Measurements from ENCODE around the gene UTP15.

Gene UTP15, protein sequence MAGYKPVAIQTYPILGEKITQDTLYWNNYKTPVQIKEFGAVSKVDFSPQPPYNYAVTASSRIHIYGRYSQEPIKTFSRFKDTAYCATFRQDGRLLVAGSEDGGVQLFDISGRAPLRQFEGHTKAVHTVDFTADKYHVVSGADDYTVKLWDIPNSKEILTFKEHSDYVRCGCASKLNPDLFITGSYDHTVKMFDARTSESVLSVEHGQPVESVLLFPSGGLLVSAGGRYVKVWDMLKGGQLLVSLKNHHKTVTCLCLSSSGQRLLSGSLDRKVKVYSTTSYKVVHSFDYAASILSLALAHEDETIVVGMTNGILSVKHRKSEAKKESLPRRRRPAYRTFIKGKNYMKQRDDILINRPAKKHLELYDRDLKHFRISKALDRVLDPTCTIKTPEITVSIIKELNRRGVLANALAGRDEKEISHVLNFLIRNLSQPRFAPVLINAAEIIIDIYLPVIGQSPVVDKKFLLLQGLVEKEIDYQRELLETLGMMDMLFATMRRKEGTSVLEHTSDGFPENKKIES

DNA sequence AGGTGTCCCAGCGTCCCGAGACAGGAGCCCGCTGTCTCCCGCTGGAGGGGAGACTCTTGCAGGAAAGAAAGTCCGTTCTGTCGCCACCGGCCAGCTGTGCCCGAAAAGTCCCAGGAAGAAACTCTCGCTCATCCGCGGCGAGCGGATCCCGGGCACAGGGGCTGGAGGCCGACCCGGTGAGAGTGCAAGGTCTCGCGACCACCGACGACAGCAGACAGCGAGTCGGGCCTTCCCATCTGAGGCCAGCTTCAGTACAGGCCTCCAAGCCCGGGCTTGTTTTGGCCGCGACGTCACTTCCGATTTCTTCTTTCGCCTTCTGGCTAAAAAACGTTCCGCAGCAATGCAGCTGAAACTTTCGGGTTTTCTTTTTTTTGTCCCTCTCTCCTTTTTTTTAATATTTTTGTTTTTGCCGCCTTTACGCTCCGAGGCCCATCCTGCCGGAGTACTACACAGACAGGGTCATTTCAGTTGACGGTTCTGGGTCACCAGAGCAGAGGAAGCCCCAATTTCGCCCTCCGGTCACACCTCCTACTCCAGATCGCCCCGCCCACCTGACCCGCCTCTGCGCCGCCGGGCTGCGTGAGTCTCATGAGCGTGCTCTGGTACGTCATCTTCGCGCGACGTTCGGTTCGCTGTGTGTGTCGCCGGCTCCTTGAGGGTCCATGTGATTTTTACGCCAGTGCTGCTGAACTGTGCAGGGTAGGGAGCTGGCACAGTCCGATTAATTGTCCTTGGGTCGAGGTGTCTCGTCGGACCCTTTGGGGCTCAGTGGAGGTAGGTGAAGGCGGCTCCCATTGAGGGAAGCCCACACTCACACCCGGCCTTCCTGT lies at the start of gene UTP15, which contains the start of gene ANKRA2:
Gene UTP15, plus strand, starts transcription at position 605 of the 830 bp plus-strand sequence. CDS start 1,602 bp downstream, outside the sequence.
Gene ANKRA2, minus strand, starts transcription at position 501 of the 830 bp plus-strand sequence. CDS start 2,758 bp downstream, outside the sequence.
- TF ChIP-seq, protein P1, sequence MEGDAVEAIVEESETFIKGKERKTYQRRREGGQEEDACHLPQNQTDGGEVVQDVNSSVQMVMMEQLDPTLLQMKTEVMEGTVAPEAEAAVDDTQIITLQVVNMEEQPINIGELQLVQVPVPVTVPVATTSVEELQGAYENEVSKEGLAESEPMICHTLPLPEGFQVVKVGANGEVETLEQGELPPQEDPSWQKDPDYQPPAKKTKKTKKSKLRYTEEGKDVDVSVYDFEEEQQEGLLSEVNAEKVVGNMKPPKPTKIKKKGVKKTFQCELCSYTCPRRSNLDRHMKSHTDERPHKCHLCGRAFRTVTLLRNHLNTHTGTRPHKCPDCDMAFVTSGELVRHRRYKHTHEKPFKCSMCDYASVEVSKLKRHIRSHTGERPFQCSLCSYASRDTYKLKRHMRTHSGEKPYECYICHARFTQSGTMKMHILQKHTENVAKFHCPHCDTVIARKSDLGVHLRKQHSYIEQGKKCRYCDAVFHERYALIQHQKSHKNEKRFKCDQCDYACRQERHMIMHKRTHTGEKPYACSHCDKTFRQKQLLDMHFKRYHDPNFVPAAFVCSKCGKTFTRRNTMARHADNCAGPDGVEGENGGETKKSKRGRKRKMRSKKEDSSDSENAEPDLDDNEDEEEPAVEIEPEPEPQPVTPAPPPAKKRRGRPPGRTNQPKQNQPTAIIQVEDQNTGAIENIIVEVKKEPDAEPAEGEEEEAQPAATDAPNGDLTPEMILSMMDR (IDR thresholded peaks at IDR 0.05; ENCODE audit: low read depth, low read length) = no peak
- peak; percentile 99 for DNase-seq (ENCODE audit: low read depth in 2 of 2)
- H3K4me3 ChIP-seq (replicated peaks in 1 of 2; ENCODE audit: low read depth in 2 of 2, low read length in 2 of 2) = peak within 1 kb of the TSS; percentile 83 to 91

DNA sequence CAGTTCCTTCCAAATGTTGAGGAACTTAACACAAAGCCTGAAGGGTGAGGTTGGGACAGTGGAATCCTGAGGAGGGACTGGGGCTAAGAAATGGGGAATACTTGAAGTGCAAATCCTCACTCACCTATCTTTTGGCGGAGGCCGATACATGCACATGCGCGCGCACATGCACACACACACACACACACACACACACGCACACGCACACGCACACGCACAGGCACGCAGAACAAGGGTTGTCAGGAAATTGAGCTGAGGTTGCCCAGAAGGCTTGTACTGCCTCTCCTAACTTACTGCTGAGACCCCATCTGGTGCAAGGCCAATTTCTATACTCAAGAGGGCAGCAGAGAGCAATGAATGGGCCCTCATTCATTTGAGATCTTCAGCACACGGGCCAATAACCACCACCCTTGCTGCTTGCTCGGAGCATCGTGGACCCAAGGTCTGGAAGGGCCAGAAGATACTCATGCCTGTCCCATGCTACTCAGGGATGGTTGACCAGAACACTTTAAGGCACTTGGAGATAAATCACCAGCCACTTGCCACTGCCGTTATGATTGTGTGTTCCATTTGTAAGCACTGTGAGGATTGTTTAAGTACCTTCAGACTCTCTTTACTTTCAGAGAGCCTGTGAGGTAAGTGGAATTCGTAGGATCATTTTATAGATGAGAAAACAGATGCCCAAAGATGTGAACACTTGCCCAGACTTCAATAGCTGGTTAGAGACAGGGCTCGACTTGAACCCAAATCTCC lies 45.8 kb upstream of the UTP15 start:
- no peak overlapping the region for H3K4me3 ChIP-seq (replicated peaks in 1 of 2; ENCODE audit: low read depth in 2 of 2, low read length in 2 of 2)
- TF ChIP-seq, protein P1 (IDR thresholded peaks at IDR 0.05; ENCODE audit: low read depth, low read length) = peak; percentile 85
- DNase-seq (ENCODE audit: low read depth in 2 of 2) = peak; percentile 87

DNA sequence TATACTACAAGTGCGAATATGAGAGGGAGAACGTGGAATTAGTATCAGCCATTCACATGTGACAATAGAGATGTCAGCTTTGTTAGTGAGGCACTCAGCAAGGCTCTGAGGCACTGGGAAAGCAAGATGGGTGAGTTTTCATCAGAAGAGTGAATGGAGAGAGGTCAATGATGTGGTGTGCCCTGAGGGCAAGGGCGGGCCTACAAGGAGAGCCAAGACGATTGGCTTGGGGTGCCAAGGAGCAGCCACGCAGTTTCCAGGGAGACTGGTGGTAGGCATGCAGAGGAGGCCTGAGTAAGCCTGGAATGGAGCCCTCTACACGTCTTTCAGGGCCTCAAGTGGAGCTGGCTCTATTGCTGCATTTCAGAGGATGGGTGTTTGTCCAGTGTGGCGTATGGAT lies 42.6 kb upstream of the UTP15 start:
- no peak overlapping the region for H3K4me3 ChIP-seq (replicated peaks in 1 of 2; ENCODE audit: low read depth in 2 of 2, low read length in 2 of 2)
- DNase-seq (ENCODE audit: low read depth in 2 of 2) = no peak
- TF ChIP-seq, protein P1 (IDR thresholded peaks at IDR 0.05; ENCODE audit: low read depth, low read length) = no peak

DNA sequence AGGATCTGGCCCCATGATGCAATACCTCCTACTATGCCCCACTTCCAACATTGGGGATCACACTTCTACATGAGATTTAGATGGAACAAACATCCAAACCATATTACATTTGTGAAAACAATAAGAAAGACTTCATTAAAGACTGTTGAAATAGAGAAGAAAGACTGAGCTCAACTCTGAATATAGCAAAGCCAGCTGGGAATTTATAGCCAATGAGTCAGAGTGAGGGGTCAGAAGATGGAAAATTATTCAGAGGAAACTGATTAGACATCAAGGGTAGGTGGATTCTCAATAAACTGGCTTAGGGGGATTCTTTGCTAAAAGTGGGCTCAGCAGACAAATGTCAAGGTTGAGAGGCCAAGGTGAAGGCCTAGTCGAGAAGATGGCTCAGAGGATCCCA lies 41.7 kb upstream of the UTP15 start:
- no peak for DNase-seq (ENCODE audit: low read depth in 2 of 2)
- H3K4me3 ChIP-seq (replicated peaks in 1 of 2; ENCODE audit: low read depth in 2 of 2, low read length in 2 of 2) = no peak overlapping the region
- TF ChIP-seq, protein P1 (IDR thresholded peaks at IDR 0.05; ENCODE audit: low read depth, low read length) = no peak

DNA sequence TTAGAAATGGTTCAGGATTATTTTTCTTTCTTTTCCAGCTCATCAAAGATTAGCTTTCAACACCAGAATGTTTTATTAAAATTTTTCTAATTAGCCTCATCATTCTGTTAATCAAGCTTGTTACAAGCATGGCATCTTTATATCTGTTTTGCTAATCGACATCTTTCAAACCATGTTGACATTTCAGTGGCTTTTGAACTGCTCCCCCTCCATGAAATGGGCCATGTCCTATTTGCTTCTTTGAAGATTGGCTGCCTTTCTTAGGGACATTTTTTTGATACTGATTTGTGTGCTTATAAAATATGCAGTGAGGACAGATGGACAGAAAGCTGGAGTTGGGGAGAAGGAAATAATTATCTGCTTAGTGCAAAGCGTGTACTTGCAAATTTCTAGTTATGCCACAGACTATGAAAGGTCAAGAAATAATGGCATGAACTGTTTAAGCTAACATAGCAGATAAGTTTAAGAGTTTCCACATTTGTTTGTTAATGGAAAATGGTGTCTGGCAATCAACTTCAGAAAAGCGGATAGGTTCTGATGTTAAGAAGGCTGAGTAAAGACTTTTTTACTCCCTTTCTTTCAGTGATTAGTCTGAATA lies 39.8 kb upstream of the UTP15 start:
- DNase-seq (ENCODE audit: low read depth in 2 of 2) = no peak
- H3K4me3 ChIP-seq (replicated peaks in 1 of 2; ENCODE audit: low read depth in 2 of 2, low read length in 2 of 2) = no peak overlapping the region
- TF ChIP-seq, protein P1 (IDR thresholded peaks at IDR 0.05; ENCODE audit: low read depth, low read length) = no peak

DNA sequence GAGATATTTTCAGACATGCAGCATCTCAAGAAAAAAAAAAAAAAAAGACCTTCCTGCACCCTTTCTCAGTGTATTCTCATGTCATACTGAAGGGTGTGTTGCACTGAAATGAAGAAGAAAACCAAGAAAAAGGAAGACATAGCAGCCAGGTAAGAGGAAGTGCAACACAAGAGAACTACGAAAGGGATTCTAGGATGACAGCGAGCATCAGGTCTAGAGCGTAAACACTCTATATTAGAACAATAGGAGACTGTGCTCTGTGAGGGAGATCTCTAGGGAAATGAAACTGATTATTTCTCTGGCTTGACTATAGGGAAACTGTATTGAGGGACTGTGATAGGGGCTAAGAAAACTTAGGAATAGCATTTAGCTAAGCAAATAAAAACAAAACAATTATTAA lies 37.3 kb upstream of the UTP15 start:
- TF ChIP-seq, protein P1 (IDR thresholded peaks at IDR 0.05; ENCODE audit: low read depth, low read length) = no peak
- no peak overlapping the region for H3K4me3 ChIP-seq (replicated peaks in 1 of 2; ENCODE audit: low read depth in 2 of 2, low read length in 2 of 2)
- no peak for DNase-seq (ENCODE audit: low read depth in 2 of 2)

Data from cardiac fibroblast (primary cell).